SJSA1 (cell line): ENCODE data around the gene RAMP1. TPM values are rescaled to one million over a fixed set of nuclear protein-coding genes. Genes with fewer than 3 reads are reported as not detected.

Source experiments
- DNase-seq, 2 experiments: peaks; one replicate each; pipeline ENCODE4 v3.0.0-alpha.2; 2015 to 2020; ENCODE audit warnings: low spot score in 2 of 2, low read depth in 1 of 2
- H3K27ac ChIP-seq: fragments of 250-450 bp; sonication (Bioruptor Pico); 2 replicates; pipeline ENCODE4 v1.5.1; 2020; ENCODE audit warnings: mild to moderate bottlenecking, moderate library complexity
- H3K27me3 ChIP-seq: fragments of 250-450 bp; sonication (Bioruptor Pico); replicated peaks from 2 replicates; pipeline ENCODE4 v1.5.1; 2020; ENCODE audit warnings: mild to moderate bottlenecking, moderate library complexity
- H3K36me3 ChIP-seq: fragments of 250-450 bp; sonication (Bioruptor Pico); 2 replicates; pipeline ENCODE4 v1.5.1; 2020; ENCODE audit warnings: mild to moderate bottlenecking
- H3K4me1 ChIP-seq: fragments of 250-450 bp; sonication (Bioruptor Pico); replicated peaks from 2 replicates; pipeline ENCODE4 v1.6.1; 2021; ENCODE audit warnings: mild to moderate bottlenecking
- H3K4me3 ChIP-seq: fragments of 250-450 bp; sonication (Bioruptor Pico); 2 replicates; pipeline ENCODE4 v1.5.1; 2020; ENCODE audit warnings: mild to moderate bottlenecking
- H3K9me3 ChIP-seq: fragments of 250-450 bp; sonication (Bioruptor Pico); replicated peaks from 2 replicates; pipeline ENCODE4 v1.5.1; 2020; ENCODE audit warnings: mild to moderate bottlenecking
- total RNA-seq: library from RNA; depleted of rRNA; stranded (reverse); fragments of >200 nt; shearing (Covaris generic); gene quantifications from 2 replicates; pipeline ENCODE4 v1.2.3, GENCODE V29; 2014

RAMP1 gene
- total RNA-seq, 1 experiment from 2014 or later = 1.7 TPM

- no peak overlapping the region for H3K27ac ChIP-seq
- DNase-seq = no peak
- H3K4me1 ChIP-seq = peaks cover 40% of the 10 kb centered on the region
- H3K36me3 ChIP-seq = no peaks in the 10 kb centered on the region
- no peaks in the 10 kb centered on the region for H3K9me3 ChIP-seq
- H3K4me3 ChIP-seq = no peak overlapping the region
- H3K27me3 ChIP-seq = no peaks in the 10 kb centered on the region
These were observed 41.7 kb downstream of the RAMP1 start for GRCh38 chr2:237900891-237901831.

- Histone ChIP-seq H3K27ac (no peak overlapping the region), H3K36me3 (no peaks in the 10 kb centered on the region), H3K4me3 (no peak overlapping the region), H3K27me3 (no peaks in the 10 kb centered on the region), H3K4me1 (peaks cover 32% of the 10 kb centered on the region), H3K9me3 (peaks cover 5% of the 10 kb centered on the region)
- DNase-seq = no peak
These were observed 42.8 kb downstream of the RAMP1 start for GRCh38 chr2:237901932-237902850.

GRCh38 chr2:237904831-237905599, 45.6 kb downstream of the RAMP1 start:
- no peaks in the 10 kb centered on the region for H3K27me3 ChIP-seq
- peaks cover 23% of the 10 kb centered on the region for H3K4me1 ChIP-seq
- DNase-seq = peak; percentile 96 to 97
- no peaks in the 10 kb centered on the region for H3K36me3 ChIP-seq
- peak overlapping the region; percentile 90 for H3K27ac ChIP-seq
- H3K4me3 ChIP-seq = no peak overlapping the region
- H3K9me3 ChIP-seq = peaks cover 13% of the 10 kb centered on the region

DNA sequence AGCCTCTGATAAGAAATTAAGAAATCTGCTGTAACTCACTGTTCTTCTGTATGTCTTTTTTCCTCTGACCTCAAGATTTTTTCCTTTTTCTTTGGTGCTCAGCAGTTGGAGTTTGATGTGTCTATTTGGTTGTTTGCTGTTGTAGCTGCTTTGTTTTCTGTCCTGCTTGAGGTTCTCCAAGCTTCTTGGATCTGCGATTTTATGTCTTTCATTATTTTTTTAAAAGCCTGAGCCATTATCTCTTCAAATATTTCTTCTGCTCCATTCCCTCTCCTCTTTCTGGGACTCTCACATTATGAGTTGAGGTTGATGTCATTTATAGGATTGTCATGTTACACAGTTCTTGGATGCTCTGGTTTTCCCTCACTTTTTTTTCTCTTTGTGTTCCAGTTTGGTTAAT, 47.7 kb downstream of the RAMP1 start:
- H3K27me3 ChIP-seq = no peaks in the 10 kb centered on the region
- H3K4me3 ChIP-seq = no peak overlapping the region
- DNase-seq = no peak
- no peaks in the 10 kb centered on the region for H3K36me3 ChIP-seq
- H3K9me3 ChIP-seq = peaks cover 13% of the 10 kb centered on the region
- H3K27ac ChIP-seq = no peak overlapping the region
- peaks cover 23% of the 10 kb centered on the region for H3K4me1 ChIP-seq

- Histone ChIP-seq H3K27ac (no peak overlapping the region), H3K4me1 (peaks cover 14% of the 10 kb centered on the region), H3K36me3 (no peaks in the 10 kb centered on the region), H3K27me3 (no peaks in the 10 kb centered on the region), H3K4me3 (no peak overlapping the region), H3K9me3 (peaks cover 13% of the 10 kb centered on the region)
- no peak for DNase-seq
These were observed 49.8 kb downstream of the RAMP1 start for GRCh38 chr2:237909075-237909695.

DNA sequence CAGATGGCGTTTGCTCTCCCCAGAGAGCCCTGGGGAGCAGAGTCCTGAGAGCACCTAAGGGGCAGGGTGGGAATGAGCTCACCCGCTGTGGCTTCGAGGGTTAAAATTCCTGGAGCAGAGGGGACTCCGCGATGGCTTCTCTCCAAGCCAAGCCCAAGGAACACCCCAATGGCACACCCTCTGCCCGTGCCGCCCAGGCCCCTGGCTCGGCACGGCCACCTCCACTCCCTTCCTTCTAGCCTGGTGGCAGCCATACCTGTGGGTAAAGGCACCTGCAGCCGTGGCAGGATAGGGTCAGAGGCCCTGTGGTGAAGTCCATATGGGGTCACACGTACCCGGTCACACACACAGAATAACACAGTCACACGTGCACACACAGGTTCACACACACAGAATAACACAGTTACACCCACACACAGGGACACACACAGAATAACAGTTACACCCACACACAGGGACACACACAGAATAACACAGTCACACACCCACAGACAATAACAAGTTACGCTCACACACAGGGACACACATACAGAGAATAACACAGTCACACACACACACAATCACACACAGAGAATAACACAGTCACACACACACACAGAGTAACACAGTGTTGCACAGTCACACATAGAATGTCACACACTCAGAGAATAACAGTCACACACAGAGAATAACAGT, 50.5 kb downstream of the RAMP1 start:
- Histone ChIP-seq H3K36me3 (no peaks in the 10 kb centered on the region), H3K4me1 (peaks cover 6% of the 10 kb centered on the region), H3K9me3 (peaks cover 13% of the 10 kb centered on the region), H3K27me3 (no peaks in the 10 kb centered on the region), H3K27ac (no peak overlapping the region), H3K4me3 (no peak overlapping the region)
- no peak for DNase-seq

- H3K27me3 ChIP-seq = no peaks in the 10 kb centered on the region
- H3K4me1 ChIP-seq = peaks cover under 1% of the 10 kb centered on the region
- no peak overlapping the region for H3K27ac ChIP-seq
- H3K9me3 ChIP-seq = peaks cover 13% of the 10 kb centered on the region
- no peak overlapping the region for H3K4me3 ChIP-seq
- H3K36me3 ChIP-seq = no peaks in the 10 kb centered on the region
- DNase-seq = no peak
These were observed 51.3 kb downstream of the RAMP1 start for GRCh38 chr2:237910576-237911362.

- no peaks in the 10 kb centered on the region for H3K27me3 ChIP-seq
- no peaks in the 10 kb centered on the region for H3K36me3 ChIP-seq
- no peak overlapping the region for H3K4me3 ChIP-seq
- DNase-seq = no peak
- peaks cover 13% of the 10 kb centered on the region for H3K9me3 ChIP-seq
- no peaks in the 10 kb centered on the region for H3K4me1 ChIP-seq
- no peak overlapping the region for H3K27ac ChIP-seq
These were observed 52.1 kb downstream of the RAMP1 start for GRCh38 chr2:237911363-237912017.

DNA sequence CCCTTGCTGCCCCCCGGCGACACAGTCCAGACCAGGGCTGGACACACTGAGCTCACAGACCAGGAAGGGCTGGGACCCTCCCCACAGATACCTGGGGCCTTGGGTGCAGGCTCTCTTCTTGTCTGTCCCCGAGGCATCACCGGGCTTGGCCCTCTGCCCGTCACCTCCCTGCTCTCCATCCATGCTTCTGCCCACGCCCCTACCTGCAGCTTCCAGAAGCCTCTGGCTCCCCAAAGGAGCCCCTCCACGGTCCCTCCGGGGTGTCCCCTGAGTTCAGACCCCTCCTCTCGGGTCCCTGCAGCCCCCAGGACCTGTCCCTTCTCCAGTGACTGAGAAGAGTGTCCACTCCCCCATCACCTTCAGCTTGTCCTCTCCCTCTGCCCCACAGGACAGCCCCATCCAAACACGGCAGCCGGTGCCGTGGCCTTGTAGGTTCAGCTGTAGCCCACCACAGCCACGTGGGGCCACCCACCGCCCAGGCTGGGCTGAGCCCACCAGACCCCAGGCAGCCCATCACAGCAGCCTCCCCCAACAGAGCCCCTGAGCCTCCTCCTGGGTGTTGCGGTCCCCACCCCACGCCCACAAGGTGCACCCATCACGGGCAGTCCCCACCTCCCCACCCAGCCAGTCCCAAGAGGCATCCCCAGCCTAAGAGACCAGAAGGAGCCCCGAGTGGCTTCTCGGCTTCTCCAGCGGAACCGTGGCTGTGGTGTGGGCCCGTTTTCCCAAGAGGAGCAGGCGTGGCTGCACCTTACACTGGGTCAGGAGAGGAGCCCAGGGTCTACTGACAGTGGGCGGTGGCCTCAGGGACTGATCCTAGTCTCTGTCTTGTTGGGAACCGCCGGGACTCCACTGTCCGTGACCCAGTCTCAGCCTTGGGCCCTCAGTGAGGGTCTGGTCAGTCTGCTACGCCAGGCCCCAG, 53.1 kb downstream of the RAMP1 start:
- DNase-seq = no peak
- H3K4me3 ChIP-seq = no peak overlapping the region
- no peaks in the 10 kb centered on the region for H3K36me3 ChIP-seq

GRCh38 chr2:237913193-237913917, 53.9 kb downstream of the RAMP1 start:
- Histone ChIP-seq H3K27me3 (no peaks in the 10 kb centered on the region), H3K27ac (no peak overlapping the region), H3K36me3 (no peaks in the 10 kb centered on the region), H3K9me3 (no peaks in the 10 kb centered on the region), H3K4me3 (no peak overlapping the region), H3K4me1 (no peaks in the 10 kb centered on the region)
- DNase-seq = no peak

More for the DNA sequence above, 53.1 kb downstream of the RAMP1 start:
- no peaks in the 10 kb centered on the region for H3K27me3 ChIP-seq
- no peak overlapping the region for H3K27ac ChIP-seq
- H3K9me3 ChIP-seq = peaks cover 5% of the 10 kb centered on the region; the same call in 1 of the 2 replicates
- no peaks in the 10 kb centered on the region for H3K4me1 ChIP-seq
